SK-N-SH (cell line): ENCODE measurements around the gene ARHGAP44.

Experiments
- EP300 ChIP-seq, 2 experiments: IDR thresholded peaks; 2 replicates each; pipeline versions ENCODE4 v1.4.0 to v1.6.1; 2012; ENCODE audit warnings: borderline replicate concordance in 1 of 2, low read depth in 1 of 2, low read length in 1 of 2
- RFX5 ChIP-seq: IDR thresholded peaks from 2 replicates; pipeline ENCODE4 v1.6.1; 2012; ENCODE audit warnings: mild to moderate bottlenecking, improper control_type of control experiment, low read length
- SMC3 ChIP-seq: IDR thresholded peaks from 2 replicates; pipeline ENCODE4 v1.6.1; 2012; ENCODE audit warnings: low read depth, low read length, improper control_type of control experiment
- TF ChIP-seq, protein P1 (sequence below): fragments of 200-600 bp; sonication (generic); IDR thresholded peaks from 2 replicates; pipeline ENCODE4 v1.6.1; 2017; ENCODE audit warnings: antibody characterized with exemption, mild to moderate bottlenecking, moderate library complexity

- TF ChIP-seq SMC3 (no peak), RFX5 (no peak), EP300 (IDR thresholded peaks at IDR 0.05; ENCODE audit: borderline replicate concordance in 1 of 2, low read depth in 1 of 2, low read length in 1 of 2) (no peak)
- TF ChIP-seq, protein P1, sequence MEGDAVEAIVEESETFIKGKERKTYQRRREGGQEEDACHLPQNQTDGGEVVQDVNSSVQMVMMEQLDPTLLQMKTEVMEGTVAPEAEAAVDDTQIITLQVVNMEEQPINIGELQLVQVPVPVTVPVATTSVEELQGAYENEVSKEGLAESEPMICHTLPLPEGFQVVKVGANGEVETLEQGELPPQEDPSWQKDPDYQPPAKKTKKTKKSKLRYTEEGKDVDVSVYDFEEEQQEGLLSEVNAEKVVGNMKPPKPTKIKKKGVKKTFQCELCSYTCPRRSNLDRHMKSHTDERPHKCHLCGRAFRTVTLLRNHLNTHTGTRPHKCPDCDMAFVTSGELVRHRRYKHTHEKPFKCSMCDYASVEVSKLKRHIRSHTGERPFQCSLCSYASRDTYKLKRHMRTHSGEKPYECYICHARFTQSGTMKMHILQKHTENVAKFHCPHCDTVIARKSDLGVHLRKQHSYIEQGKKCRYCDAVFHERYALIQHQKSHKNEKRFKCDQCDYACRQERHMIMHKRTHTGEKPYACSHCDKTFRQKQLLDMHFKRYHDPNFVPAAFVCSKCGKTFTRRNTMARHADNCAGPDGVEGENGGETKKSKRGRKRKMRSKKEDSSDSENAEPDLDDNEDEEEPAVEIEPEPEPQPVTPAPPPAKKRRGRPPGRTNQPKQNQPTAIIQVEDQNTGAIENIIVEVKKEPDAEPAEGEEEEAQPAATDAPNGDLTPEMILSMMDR: no peak
Observed at GRCh38 chr17:13003927-13004326, 214.6 kb downstream of the ARHGAP44 start.
